Measurements from ENCODE around the gene TJP3.

TJP3 gene

GRCh38 chr19:3670796-3671679 is 37.1 kb upstream of the TJP3 start:
- peak; percentile 35 for DNase-seq (ENCODE audit: low read depth)

- DNase-seq (ENCODE audit: low read depth) = peak; percentile 8
These were observed 36.3 kb upstream of the TJP3 start for GRCh38 chr19:3671680-3672574.

- DNase-seq (ENCODE audit: low read depth) = no peak
These were observed 35.6 kb upstream of the TJP3 start for GRCh38 chr19:3672575-3672948.

- no peak for DNase-seq (ENCODE audit: low read depth)
These were observed 35.2 kb upstream of the TJP3 start for GRCh38 chr19:3672993-3673392.

GRCh38 chr19:3673506-3674439 is 34.4 kb upstream of the TJP3 start:
- no peak for DNase-seq (ENCODE audit: low read depth)

- DNase-seq (ENCODE audit: low read depth) = no peak
These were observed 33.2 kb upstream of the TJP3 start for GRCh38 chr19:3674784-3675543.

- DNase-seq (ENCODE audit: low read depth) = no peak
These were observed 30.0 kb upstream of the TJP3 start for GRCh38 chr19:3678188-3678587.

- DNase-seq (ENCODE audit: low read depth) = no peak
These were observed 29.0 kb upstream of the TJP3 start for GRCh38 chr19:3679138-3679537.

- no peak for DNase-seq (ENCODE audit: low read depth)
These were observed 28.6 kb upstream of the TJP3 start for GRCh38 chr19:3679581-3679980.

- no peak for DNase-seq (ENCODE audit: low read depth)
These were observed 27.2 kb upstream of the TJP3 start for GRCh38 chr19:3680939-3681338.

- DNase-seq (ENCODE audit: low read depth) = no peak
These were observed 25.9 kb upstream of the TJP3 start for GRCh38 chr19:3682286-3682685.

- DNase-seq (ENCODE audit: low read depth) = no peak
These were observed 25.3 kb upstream of the TJP3 start for GRCh38 chr19:3682741-3683404.

GRCh38 chr19:3683405-3684053 is 24.7 kb upstream of the TJP3 start:
- DNase-seq (ENCODE audit: low read depth) = no peak

- DNase-seq (ENCODE audit: low read depth) = no peak
These were observed 23.9 kb upstream of the TJP3 start for GRCh38 chr19:3684054-3684816.

GRCh38 chr19:3684817-3685410 is 23.3 kb upstream of the TJP3 start:
- no peak for DNase-seq (ENCODE audit: low read depth)

- no peak for DNase-seq (ENCODE audit: low read depth)
These were observed 20.8 kb upstream of the TJP3 start for GRCh38 chr19:3687393-3687773.

GRCh38 chr19:3687774-3688706 is 20.1 kb upstream of the TJP3 start:
- peak; percentile 15 for DNase-seq (ENCODE audit: low read depth)

Data from activated gamma-delta T cell treated with anti-CD3 and anti-CD28 coated beads, Interleukin-2, amount 50 U/mL, for 16 hours (primary cell).